Measurements from ENCODE around the gene ATOH7.
"Not testable (repeated sequence)": the region's sequence is repeated elsewhere in the genome, so short reads cannot be mapped to it uniquely, and the experiment has no call there.

Gene ATOH7

DNA sequence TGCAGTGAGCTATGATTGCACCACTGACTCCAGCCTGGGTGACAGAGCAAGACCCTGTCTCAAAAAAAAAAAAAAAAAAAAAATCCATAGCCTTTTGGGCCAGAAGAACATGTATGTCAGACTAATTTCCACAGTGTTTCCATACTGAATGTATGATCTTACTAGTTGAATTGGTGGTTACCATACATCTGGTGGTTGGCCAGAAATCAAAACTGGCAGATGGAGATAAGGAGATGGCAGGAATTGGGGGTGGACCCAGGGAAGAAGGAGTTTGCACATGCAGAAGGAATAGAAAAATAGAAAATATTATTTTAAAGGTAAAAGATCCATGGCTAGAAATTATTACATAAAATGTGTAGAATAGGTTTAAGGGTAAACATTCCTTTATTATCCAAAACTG, 3.7 kb upstream of the ATOH7 start:
- no peak for DNase-seq

DNA sequence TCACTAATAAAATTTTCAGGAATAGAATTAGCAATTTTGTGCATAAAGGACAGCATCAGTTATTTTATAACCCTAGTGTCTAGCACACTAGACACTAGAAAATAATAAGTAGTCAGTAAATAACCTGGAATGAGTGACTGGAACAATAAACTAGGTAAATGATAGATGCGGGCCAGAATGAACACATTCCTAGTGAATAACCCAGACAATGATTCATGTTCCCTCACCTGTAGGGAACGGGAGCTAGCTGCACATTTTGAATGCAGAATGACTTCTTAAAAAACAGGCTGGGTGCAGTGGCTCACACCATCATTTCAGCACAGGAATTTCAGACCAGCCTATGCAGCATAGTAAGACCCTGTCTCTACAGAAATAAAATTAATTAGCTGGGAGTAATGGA, 3.2 kb upstream of the ATOH7 start:
- no peak for DNase-seq

DNA sequence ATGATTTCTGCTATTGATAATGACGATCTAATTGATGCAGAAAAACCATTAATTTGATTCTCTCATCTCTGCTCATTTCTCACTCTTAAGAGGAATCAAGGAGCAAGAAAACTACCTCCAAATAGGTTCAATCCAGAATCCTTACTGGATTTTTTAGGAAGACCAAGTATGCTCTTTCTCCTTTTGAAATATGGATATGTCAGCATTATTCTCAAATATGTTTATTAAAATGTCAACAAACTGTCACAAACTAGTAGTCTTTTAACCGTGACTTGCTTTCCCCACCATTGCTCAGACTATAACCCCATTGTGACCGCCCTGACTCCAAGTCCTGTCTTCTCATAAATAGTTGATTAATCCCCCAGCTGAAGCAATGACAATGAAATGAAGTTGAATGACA, 1.1 kb upstream of the ATOH7 start:
- no peak for DNase-seq

DNA sequence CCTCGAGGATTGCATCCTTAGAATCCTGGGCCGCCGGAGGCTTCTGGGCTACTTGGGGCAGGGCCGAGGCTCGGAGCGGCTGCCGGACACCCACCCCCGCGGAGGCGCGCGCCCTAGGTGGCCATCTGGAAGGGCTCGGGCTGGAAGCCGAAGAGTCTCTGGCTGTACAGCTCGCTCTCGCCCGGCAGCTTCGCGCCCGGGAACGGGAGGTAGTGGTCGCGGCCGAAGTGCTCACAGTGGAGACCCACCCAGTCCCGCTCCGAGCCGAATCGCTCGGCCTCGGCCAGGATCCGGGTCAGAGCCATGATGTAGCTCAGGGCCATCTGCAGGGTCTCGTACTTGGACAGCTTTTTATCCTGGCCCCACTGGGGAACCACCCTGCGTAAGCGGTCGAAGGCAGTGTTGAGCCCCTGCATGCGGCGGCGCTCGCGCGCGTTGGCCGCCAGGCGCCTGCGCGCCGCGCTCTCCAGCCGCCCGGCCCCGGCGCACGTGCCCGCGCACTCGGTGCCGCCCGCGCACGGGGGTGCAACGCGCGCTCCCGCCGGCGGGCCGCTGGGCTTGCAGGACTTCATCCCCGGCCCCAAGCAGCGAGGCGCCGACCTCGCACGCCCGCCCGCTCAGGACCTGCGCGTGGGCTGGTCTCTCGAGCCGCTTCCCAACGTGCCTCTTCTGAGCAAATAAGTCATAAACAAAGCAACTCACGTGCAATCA, 652 bp downstream of the ATOH7 start:
- no peak for DNase-seq

DNA sequence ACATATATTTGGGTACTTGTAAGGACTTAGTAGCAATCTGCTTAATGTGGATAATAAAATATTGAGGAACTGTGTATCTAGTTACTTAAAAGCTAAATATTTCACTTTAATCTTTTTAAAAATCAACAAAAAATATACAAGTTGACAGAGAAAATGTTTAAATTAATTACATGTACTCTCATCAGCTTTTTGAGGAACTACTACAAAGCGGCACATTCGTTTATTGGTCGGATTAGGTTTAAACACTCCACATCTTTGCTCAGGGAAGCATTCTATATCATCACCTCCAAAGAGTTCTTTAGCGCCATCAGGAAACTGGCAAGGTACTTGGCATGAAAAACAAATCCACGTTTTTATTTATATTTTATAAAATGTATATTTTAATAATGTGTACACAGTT, 1.6 kb downstream of the ATOH7 start:
- DNase-seq, result no peak

DNA sequence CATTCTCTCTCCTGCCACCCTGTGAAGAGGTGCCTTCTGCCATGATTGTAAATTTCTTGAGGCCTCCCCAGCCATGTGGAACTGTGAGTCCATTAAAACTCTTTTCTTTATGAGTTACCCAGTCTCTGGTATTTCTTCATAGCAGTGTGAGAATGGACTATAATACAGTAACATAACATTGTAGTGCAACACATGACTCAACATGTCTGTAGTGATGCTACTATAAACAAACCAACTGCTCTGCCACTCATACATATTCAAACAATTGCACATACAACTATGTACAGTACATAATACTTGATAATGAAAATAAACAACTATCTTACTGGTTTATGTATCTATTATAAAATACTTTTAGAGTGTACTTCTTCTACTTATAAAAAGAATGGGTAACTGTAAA, 7.1 kb downstream of the ATOH7 start:
- DNase-seq, result no peak

DNA sequence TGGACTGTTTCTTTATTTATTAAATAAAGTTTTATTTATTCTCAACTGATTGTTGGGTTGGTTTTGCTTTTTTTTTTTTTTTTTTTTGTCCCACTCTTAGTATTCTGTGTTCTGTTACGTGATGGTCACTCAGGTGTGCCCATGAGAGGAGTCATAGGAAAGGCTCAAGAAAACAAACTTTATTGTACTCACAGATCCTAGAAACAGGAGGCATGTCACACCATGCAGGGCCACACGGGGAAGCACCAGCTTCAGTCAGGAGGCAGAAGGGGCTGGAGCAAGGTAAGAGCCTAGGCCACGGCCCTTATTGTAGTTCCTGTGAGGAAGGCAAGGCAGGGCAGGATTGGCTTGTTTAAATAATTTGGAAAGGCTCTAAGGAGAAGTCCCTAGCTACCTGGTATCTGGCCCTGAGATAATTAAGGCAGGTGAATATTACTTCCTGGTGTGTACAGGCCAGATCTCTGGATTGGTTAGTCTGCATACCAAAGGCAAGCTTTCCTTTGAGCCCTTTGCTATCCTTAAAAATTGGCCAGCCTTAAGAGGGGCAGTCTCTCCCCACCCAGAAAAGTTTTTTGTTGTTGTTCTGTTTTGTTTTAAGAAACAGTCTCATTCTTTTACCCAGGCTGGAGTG, 8.3 kb downstream of the ATOH7 start:
- DNase-seq, result no peak

DNA sequence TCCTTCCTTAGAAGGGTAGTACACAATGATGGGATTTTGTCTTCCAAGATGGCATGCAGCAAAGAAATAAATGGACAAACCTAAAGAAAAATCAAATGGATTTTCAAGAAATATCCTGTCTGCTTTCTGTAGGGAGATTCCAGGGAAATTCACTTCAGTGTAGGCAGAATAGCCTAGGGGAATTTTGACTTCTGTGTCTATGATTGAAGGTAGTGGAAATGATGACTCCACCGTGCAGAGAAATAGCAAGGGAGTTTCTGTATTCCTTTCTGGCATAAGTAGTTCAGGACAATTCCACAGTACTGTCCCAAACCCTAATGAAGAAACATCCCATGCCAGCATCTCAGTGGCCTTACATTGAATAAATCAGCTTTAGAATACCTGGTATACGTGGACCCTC, 9.5 kb downstream of the ATOH7 start:
- DNase-seq, result no peak

DNA sequence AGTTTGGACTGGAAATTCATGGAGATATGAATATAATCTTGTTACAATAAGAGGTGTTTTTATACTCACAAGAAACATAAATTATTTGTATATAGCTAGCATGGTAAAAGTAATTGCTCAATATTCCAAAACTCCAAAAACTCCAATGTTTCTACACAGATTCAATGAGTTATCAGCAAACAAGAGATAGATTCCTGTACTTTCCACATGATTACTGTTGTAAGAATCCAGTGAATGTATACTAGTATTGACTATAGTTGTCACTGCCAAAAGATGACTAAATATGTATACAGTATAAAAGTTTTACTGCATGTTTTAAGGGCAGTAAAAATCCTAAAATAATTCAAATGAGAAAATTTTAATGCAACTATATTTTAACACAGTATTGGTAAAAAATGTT, 10.7 kb downstream of the ATOH7 start:
- no peak for DNase-seq

DNA sequence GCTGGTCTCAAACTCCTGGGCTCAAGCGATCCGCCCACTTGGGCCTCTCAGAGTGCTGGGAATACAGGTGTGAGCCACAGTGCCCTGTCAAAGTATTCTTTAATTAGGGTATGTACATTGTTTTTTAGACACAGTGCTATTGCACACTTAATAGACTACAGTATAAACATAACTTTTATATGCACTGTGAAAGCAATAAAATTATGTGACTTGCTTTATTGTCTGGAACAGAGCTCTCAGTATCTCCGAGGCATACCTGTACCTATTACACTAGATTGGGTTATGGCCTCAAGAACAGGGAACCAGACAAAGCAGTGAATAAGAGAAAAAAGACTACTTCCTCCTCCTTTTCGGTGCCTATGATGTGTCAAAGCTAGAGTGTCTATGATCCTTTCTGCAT, 13.1 kb downstream of the ATOH7 start:
- no peak for DNase-seq

DNA sequence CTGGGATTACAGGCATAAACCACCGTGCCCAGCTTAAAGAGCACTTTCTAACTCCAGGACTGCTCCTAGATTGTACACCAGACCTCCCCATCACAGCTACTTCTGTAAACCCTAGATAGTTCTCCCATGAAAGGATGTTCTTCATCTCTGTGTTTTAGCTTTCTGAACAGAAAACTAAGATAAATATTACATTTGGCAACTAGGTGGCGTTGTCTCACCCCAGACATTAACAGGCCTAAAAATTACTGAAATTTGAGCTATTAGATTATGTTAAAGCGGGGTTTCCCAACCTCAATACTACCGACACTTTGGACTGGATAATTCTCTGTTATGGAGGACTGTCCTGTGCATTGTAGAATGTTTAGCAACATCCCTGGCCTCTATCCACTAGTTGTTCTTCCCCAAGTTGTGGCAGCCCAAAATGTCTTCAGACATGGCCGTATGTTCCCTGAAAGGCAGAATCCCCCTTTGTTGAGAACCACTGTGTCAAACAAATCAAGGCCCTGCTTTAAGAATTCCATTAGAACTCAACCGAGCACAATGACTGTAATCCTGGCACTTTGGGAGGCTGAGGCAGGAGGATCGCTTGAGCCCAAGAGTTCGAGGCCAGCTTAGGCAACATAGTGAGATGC, 19.1 kb downstream of the ATOH7 start:
- DNase-seq, result peak; percentile 27 to 49

DNA sequence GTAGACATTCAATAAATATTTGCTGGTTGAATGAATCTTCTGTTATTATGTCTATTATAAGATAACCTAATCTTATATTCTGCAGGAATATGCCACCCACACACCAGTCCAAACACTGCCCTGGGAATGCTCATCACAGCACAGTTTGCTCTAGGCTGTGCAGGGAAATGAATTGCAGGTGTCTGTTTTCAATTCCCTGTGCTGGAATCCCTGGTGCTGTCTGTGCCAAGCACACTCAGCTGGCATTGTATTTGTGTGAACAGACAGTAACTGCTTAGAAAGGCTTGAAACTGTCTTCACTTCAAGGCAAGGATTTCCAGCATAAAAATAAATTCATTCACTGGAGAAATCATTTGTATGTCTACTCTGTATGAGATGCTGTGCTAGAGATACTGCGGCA, 20.2 kb downstream of the ATOH7 start:
- DNase-seq, result no peak

DNA sequence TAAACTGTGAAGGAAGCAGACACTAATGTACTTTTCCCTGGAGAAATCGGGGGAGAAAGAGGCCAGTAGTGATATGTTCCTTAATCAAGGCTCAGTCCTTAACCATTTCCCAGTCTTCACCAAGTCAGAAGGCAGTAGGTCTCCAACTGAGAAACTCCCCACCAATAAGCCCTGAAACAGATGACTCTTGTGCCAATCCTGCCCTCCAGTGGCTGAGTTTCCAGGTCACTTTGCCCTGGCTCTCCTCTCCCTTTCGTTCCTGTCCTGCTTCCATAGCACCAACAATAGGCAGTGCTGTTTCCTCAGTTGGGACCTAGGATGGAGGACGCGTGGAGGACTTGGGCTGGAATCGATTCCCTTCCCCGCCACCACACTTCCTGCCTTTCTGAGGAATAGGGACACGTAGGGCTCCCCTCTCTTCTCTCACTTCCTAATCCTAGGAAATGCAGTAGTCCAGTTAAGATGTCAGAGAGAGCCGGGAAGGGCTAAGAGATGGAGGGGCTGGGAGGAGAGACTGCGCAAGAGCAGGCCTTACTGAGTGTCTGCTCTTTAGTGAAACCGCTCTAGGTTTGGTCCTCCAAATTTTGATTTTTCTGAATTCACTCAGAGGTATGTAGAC, 23.4 kb downstream of the ATOH7 start:
- DNase-seq, result peak; percentile 42 to 63

DNA sequence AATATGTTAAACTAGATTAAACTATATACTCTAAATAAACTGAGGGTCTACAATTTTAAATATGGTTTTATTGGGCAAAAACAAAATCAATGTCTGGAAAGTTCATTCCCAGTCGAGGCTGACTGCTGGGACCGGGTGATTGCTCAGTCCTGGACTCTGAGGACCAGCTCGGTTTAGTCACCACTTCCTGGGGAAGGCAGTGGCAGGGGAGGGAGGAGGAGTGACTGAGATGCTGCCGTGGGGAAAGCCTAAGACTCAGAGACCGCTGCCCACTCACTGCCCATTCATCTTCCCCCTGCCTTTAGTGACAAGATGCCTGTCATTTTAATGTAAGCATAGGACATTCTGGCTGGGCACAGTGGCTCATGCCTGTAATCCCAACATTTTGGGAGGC, 29.0 kb downstream of the ATOH7 start:
- peak in 1 of 2 experiments; percentile 20 for DNase-seq

DNA sequence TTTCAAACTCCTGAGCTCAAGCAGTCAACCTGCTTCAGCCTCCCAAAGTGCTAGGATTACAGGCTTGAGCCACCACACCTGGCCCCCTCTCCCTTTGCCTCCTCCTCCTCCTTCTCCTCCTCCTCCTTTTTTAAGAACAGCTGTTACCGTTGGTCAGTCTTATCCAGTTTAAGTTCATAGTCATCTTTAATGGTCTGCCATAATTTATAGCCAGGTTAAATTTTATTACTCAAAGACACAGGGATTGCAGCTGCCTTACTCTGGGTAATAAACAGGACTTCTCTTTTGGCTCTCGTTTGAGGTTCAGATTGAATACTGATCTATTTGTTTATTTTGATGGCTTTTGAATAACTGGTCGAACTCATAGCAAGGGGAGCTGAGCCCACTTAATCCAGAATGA, 35.2 kb downstream of the ATOH7 start:
- DNase-seq, result no peak

DNA sequence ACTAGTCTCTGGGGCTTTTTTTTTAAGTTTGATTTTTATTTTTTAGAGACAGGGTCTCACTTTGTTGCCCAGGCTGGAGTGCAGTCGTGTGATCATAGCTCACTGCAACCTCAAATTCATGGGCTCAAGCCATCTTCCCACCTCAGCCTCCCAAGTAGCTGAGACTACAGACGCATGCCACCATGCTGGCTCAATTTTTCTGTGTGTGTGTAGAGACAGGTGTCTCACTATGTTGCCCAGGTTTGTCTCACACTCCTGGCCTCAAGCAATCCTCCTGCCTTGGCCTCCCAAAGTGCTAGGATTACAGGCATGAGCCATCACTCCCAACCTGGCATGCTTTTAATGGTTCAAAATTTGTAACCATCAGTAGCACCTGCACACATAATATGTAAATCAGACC, 36.1 kb downstream of the ATOH7 start:
- not testable (repeated sequence) for DNase-seq

DNA sequence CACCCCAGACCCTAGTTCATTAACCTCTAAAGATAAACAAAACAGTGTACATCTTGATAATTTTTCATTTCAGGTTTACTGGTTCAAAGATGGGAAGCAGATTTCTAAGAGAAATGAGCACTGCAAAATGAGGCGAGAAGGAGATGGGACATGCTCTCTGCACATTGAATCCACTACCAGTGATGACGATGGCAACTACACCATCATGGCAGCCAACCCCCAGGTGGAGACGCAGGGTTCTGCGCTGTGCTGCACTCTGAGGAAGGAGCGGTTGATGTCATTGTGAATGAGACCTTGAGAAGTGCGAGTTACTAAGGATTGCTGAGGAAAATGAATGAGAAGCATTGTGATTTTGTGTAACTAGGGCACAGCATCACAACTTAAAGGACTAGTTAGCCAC, 37.6 kb downstream of the ATOH7 start:
- no peak for DNase-seq

DNA sequence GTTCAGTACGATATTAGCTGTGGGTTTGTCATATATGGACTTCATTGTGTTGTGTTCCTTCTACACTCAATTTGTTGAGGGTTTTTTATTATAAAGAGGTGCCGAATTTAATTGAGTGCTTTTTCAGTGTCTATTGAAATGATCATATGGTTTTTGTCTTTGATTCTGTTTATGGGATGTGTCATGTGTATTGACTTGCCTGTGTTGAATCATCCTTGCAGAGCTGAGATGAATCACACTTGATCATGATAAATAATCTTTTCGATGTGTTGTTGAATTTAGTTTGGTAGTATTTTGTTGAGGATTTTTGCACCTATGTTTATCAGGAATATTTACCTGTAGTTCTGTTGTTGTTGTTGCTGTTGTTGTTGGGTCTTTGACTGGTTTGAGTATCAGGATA, 39.8 kb downstream of the ATOH7 start:
- DNase-seq, result no peak

DNA sequence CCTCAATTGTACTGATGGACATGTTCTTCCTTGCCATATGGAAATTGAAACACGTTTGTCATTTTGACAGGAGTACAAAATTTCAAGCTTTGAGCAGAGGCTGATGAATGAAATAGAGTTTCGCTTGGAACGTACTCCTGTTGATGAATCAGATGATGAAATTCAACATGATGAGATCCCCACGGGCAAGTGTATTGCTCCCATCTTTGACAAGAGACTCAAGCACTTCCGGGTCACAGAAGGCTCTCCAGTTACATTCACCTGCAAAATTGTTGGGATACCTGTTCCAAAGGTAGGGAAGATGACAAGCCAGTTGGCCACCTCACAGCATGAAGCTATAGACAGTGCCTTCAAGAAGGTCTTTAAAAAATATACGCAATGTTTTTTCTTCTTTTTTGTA, 43.1 kb downstream of the ATOH7 start:
- no peak for DNase-seq

DNA sequence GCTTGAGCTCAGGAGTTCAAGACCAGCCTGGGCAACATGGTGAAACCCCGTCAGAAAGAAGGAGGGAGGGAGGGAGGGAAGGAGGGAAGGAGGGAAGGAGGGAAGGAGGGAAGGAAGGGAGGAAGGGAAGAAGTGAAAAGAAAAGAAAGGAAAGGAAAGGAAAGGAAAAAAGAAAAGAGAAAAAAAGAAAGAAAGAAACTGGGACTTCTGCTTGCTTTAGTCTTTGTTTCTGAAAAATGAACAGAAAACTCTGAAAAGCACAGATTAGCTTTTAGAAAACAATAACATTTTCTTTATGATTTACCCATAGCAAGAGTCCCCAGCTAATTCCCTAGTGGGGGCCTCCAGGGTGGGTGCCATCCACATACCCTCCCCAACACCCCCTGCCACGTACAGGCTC, 46.8 kb downstream of the ATOH7 start:
- no peak for DNase-seq

DNA sequence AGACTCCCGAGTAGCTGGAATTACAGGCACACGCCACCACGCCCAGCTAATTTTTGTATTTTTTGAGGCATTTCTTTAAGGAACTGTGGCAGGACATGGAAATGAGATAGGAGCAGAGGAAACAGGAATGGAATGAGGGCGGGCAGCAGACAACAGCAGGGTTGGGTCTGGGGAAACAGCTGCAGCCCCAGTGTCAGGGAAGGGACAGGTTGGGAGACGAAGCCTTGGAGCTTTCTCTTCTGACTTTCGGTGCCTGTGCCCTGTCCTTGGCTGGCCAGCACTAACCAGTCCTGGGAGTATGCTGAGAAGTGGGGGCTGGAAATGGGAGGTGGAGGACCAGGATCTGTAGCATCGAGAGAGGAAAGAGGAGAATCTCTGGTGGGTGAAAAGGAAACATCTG, 47.4 kb downstream of the ATOH7 start:
- no peak for DNase-seq
